Activated T-helper 2 cell treated with anti-CD3 and anti-CD28 coated beads, Interferon-gamma antibody, Interleukin-2, Interleukin-4, amounts not matched to agents 10 μg/mL and 5 μg/mL and 100 μg/mL, durations not matched to agents 14 hours and 24 hours and 36 hours (primary cell): ENCODE results near the gene EIF4G1. TPM values are rescaled to one million over a fixed set of nuclear protein-coding genes. Genes with fewer than 3 reads are reported as not detected.
"Not testable (repeated sequence)": the region's sequence is repeated elsewhere in the genome, so short reads cannot be mapped to it uniquely, and the experiment has no call there.

Source experiments
- DNase-seq: peaks from one replicate; pipeline ENCODE4 v3.0.0; 2021; ENCODE audit warnings: low spot score
- H3K27ac Mint-ChIP-seq: one replicate; pipeline ENCODE4 v1.8.0; 2021; ENCODE audit warnings: mixed read lengths
- H3K27me3 Mint-ChIP-seq: one replicate; pipeline ENCODE4 v1.8.0; 2021; ENCODE audit warnings: low read depth, mixed read lengths
- H3K36me3 Mint-ChIP-seq: one replicate; pipeline ENCODE4 v1.8.0; 2021; ENCODE audit warnings: low read depth, mixed read lengths
- H3K4me1 Mint-ChIP-seq: one replicate; pipeline ENCODE4 v1.8.0; 2021; ENCODE audit warnings: low read depth, mixed read lengths
- H3K4me3 Mint-ChIP-seq: one replicate; pipeline ENCODE4 v1.8.0; 2021; ENCODE audit warnings: low read depth, mild to moderate bottlenecking, moderate library complexity, mixed read lengths
- H3K9me3 Mint-ChIP-seq: one replicate; pipeline ENCODE4 v1.8.0; 2021; ENCODE audit warnings: mixed read lengths
- intact Hi-C: fragments of 100-400 bp; cut with micrococcal nuclease; formaldehyde crosslinking; loops from one replicate; pipeline ENCODE4 v1.15.1; 2023
- total RNA-seq: library from RNA; stranded (reverse); gene quantifications from 2 replicates; pipeline ENCODE4 v1.2.3, GENCODE V29; 2022

Gene EIF4G1
- total RNA-seq, 1 donor from 2014 or later = 628 TPM

GRCh38 chr3:184339451-184340135, 25.2 kb downstream of the EIF4G1 start:
- intact Hi-C loops, H3K9me3 Mint-ChIP-seq, DNase-seq, H3K27me3 Mint-ChIP-seq, H3K27ac Mint-ChIP-seq, H3K36me3 Mint-ChIP-seq, H3K4me3 Mint-ChIP-seq: not testable (repeated sequence)
- H3K4me1 Mint-ChIP-seq = peaks cover 28% of the 10 kb centered on the region

DNA sequence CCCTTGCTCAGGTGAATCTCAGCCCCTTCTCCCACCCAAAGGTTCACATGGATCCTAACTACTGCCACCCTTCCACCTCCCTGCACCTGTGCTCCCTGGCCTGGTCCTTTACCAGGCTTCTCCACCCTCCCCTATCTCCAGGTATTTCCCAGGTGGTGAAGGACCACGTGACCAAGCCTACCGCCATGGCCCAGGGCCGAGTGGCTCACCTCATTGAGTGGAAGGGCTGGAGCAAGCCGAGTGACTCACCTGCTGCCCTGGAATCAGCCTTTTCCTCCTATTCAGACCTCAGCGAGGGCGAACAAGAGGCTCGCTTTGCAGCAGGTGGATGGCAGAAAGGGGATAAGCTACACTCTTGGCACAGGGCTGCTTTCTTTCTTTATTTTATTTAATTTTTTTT, 27.5 kb downstream of the EIF4G1 start:
- no peak for DNase-seq
- peaks cover 15% of the 10 kb centered on the region for H3K4me1 Mint-ChIP-seq
- H3K9me3 Mint-ChIP-seq = no peaks in the 10 kb centered on the region
- intact Hi-C loops = no loop called here
- no peak overlapping the region for H3K27ac Mint-ChIP-seq
- H3K27me3 Mint-ChIP-seq = no peaks in the 10 kb centered on the region
- H3K4me3 Mint-ChIP-seq = no peak overlapping the region
- peaks cover 10% of the 10 kb centered on the region for H3K36me3 Mint-ChIP-seq

DNA sequence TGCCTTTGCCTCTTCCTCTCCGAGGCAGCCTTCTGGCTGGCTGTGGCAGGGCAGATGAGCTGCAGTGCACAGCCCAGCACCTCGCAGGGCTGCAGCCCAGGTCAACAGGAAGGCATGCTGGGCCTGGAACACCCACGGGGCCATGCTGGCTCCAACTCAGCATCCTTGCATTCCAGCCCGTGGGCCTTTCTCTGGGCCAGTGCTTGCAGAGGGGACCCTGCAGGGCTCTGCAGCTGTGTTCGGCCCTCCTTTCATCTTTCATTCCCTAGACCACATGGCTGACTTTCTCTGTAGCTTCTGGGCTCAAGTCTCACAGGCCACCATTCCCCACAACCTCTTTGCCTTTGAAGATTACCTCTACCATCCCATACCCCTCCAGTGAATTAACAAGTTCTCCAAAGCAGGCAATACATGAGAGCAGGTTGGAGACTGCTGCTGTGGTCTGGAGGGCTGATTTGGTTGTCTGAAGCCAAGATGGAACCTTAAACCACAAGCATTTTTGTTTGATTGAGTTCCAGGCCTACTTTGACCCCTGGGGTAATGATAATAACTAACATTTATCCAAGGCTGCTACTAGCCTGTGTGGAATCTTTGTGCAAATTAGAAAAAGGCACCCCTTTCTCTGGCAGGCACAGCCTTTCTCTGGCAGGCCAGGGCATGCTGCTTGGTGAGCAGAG, 28.9 kb downstream of the EIF4G1 start:
- H3K4me1 Mint-ChIP-seq = peaks cover 10% of the 10 kb centered on the region
- no peak for DNase-seq
- intact Hi-C loops = no loop called here
- no peak overlapping the region for H3K4me3 Mint-ChIP-seq
- H3K9me3 Mint-ChIP-seq = no peaks in the 10 kb centered on the region
- H3K27me3 Mint-ChIP-seq = no peaks in the 10 kb centered on the region
- H3K27ac Mint-ChIP-seq = no peak overlapping the region
- H3K36me3 Mint-ChIP-seq = peaks cover 3% of the 10 kb centered on the region

DNA sequence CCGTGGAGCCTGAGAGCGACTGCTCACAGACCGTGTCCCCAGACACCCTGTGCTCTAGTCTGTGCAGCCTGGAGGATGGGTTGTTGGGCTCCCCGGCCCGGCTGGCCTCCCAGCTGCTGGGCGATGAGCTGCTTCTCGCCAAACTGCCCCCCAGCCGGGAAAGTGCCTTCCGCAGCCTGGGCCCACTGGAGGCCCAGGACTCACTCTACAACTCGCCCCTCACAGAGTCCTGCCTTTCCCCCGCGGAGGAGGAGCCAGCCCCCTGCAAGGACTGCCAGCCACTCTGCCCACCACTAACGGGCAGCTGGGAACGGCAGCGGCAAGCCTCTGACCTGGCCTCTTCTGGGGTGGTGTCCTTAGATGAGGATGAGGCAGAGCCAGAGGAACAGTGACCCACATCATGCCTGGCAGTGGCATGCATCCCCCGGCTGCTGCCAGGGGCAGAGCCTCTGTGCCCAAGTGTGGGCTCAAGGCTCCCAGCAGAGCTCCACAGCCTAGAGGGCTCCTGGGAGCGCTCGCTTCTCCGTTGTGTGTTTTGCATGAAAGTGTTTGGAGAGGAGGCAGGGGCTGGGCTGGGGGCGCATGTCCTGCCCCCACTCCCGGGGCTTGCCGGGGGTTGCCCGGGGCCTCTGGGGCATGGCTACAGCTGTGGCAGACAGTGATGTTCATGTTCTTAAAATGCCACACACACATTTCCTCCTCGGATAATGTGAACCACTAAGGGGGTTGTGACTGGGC, 30.3 kb downstream of the EIF4G1 start:
- Mint-ChIP-seq H3K9me3 (no peaks in the 10 kb centered on the region), H3K36me3 (peaks cover 3% of the 10 kb centered on the region), H3K4me3 (no peak overlapping the region), H3K27me3 (no peaks in the 10 kb centered on the region), H3K27ac (no peak overlapping the region), H3K4me1 (peaks cover 10% of the 10 kb centered on the region)
- intact Hi-C loops = no loop called here
- DNase-seq = no peak

DNA sequence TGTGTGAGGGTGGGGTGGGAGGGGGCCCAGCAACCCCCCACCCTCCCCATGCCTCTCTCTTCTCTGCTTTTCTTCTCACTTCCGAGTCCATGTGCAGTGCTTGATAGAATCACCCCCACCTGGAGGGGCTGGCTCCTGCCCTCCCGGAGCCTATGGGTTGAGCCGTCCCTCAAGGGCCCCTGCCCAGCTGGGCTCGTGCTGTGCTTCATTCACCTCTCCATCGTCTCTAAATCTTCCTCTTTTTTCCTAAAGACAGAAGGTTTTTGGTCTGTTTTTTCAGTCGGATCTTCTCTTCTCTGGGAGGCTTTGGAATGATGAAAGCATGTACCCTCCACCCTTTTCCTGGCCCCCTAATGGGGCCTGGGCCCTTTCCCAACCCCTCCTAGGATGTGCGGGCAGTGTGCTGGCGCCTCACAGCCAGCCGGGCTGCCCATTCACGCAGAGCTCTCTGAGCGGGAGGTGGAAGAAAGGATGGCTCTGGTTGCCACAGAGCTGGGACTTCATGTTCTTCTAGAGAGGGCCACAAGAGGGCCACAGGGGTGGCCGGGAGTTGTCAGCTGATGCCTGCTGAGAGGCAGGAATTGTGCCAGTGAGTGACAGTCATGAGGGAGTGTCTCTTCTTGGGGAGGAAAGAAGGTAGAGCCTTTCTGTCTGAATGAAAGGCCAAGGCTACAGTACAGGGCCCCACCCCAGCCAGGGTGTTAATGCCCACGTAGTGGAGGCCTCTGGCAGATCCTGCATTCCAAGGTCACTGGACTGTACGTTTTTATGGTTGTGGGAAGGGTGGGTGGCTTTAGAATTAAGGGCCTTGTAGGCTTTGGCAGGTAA, 31.1 kb downstream of the EIF4G1 start:
- DNase-seq = no peak
- Mint-ChIP-seq H3K9me3 (no peaks in the 10 kb centered on the region), H3K4me1 (peaks cover 10% of the 10 kb centered on the region), H3K36me3 (peaks cover 3% of the 10 kb centered on the region), H3K4me3 (no peak overlapping the region), H3K27me3 (no peaks in the 10 kb centered on the region), H3K27ac (no peak overlapping the region)
- intact Hi-C loops = no loop called here

- Mint-ChIP-seq H3K4me3 (no peak overlapping the region), H3K9me3 (no peaks in the 10 kb centered on the region), H3K36me3 (peaks cover 3% of the 10 kb centered on the region), H3K27ac (no peak overlapping the region), H3K27me3 (no peaks in the 10 kb centered on the region), H3K4me1 (peaks cover 6% of the 10 kb centered on the region)
- intact Hi-C loops = no loop called here
- DNase-seq = no peak
Observed at GRCh38 chr3:184346480-184347190, 32.2 kb downstream of the EIF4G1 start.

- peaks cover 6% of the 10 kb centered on the region for H3K4me1 Mint-ChIP-seq
- H3K27ac Mint-ChIP-seq = no peak overlapping the region
- no peak for DNase-seq
- intact Hi-C loops = no loop called here
- H3K27me3 Mint-ChIP-seq = no peaks in the 10 kb centered on the region
- no peaks in the 10 kb centered on the region for H3K9me3 Mint-ChIP-seq
- H3K4me3 Mint-ChIP-seq = no peak overlapping the region
- peaks cover 3% of the 10 kb centered on the region for H3K36me3 Mint-ChIP-seq
Observed at GRCh38 chr3:184347321-184348056, 33.1 kb downstream of the EIF4G1 start.

DNA sequence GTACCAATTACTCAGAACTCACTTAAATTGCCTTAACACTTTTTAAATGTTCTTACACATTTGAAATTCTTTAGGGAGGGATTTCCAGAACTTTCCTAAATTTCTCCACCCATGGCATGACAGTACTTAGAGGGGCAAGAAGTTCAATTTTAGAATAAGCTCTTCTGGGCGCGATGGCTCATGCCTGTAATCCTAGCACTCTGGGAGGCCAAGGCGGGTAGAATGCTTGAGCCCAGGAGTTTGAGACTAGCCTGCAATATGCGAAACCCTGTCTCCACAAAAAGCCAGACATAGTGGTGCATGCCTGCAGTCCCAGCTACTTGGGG, 33.6 kb downstream of the EIF4G1 start:
- Mint-ChIP-seq H3K9me3 (no peaks in the 10 kb centered on the region), H3K36me3 (peaks cover 3% of the 10 kb centered on the region), H3K4me3 (no peak overlapping the region), H3K27me3 (no peaks in the 10 kb centered on the region), H3K27ac (no peak overlapping the region), H3K4me1 (peaks cover 6% of the 10 kb centered on the region)
- no peak for DNase-seq
- intact Hi-C loops = no loop called here

- Mint-ChIP-seq H3K4me3 (no peak overlapping the region), H3K9me3 (no peaks in the 10 kb centered on the region), H3K36me3 (peaks cover 3% of the 10 kb centered on the region), H3K27ac (no peak overlapping the region), H3K4me1 (peaks cover 8% of the 10 kb centered on the region), H3K27me3 (no peaks in the 10 kb centered on the region)
- intact Hi-C loops = no loop called here
- DNase-seq = no peak
Observed at GRCh38 chr3:184349563-184350470, 35.4 kb downstream of the EIF4G1 start.

GRCh38 chr3:184350618-184351017, 36.2 kb downstream of the EIF4G1 start:
- DNase-seq = no peak
- Mint-ChIP-seq H3K27me3 (no peaks in the 10 kb centered on the region), H3K4me3 (no peak overlapping the region), H3K9me3 (no peaks in the 10 kb centered on the region), H3K27ac (no peak overlapping the region), H3K36me3 (peaks cover under 1% of the 10 kb centered on the region), H3K4me1 (peaks cover 8% of the 10 kb centered on the region)
- intact Hi-C loops = no loop called here

- DNase-seq = no peak
- no peaks in the 10 kb centered on the region for H3K9me3 Mint-ChIP-seq
- no peaks in the 10 kb centered on the region for H3K36me3 Mint-ChIP-seq
- peaks cover 8% of the 10 kb centered on the region for H3K4me1 Mint-ChIP-seq
- intact Hi-C loops = no loop called here
- no peaks in the 10 kb centered on the region for H3K27me3 Mint-ChIP-seq
- no peak overlapping the region for H3K27ac Mint-ChIP-seq
- H3K4me3 Mint-ChIP-seq = no peak overlapping the region
Observed at GRCh38 chr3:184351511-184352148, 37.2 kb downstream of the EIF4G1 start.
